CD4-positive, alpha-beta T cell treated with Interleukin-15 for 4 hours (primary cell): ENCODE results near the gene MCOLN3.
"Not testable (repeated sequence)": the region's sequence is repeated elsewhere in the genome, so short reads cannot be mapped to it uniquely, and the experiment has no call there.

Experiments
- DNase-seq: peaks from one replicate; pipeline ENCODE4 v3.0.0-alpha.2; 2020; ENCODE audit warnings: low spot score

Gene MCOLN3

DNA sequence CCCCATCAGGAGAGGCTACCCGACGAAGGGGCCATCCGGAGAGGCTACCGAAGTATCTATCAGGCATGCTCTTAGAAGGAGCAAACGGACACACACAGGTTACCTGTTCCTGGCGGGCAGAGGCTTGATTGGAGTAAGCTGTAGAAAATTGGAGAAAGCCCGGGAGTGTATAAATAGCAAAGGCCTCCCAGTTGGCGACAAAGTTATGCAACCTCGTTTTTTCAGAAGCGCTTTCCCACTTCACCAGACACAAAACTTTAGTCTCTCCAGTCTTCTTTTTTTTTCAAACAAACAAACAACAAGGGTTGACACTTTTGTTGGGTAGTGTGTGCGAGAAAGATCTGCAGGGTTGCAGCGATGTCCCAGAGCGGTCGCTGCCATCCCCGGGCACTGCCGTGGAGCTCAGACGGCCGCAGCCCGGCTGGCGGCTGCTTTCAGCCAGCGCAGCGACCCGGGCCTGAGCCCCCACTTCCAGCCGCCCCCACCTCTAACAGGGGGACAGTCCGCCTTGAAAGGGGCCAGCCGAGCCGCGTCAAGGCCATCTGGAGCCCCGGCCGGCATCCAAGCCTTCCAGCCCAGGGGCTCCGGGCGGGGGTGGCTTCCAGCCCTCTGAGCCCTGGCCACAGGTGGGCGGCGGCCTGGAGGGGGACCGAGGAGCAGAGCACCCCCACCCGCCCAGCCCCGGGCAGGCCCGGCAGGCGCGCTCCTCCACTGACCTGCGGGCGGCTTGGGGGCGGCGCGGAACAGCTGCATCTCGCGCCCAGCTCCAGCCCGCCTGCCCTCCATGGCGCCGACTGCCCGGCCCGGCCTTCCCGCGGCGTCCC is 616 bp downstream of the MCOLN3 start:
- no peak for DNase-seq

DNA sequence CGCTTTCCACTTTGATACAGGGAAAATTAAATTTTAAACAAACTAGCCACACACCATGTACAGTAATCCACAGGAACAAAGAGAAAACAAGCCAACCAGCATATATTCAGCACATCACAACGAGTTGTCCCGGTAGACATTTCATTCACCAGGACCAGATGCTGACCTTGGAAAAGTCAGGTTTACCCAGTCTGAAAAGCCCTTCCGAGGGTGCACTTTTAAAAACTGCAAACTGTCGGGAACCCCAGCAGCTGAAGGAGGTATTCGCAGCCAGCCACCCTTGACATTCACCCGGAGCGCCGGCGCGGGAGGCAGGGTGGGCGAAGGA is 1.2 kb downstream of the MCOLN3 start:
- no peak for DNase-seq

DNA sequence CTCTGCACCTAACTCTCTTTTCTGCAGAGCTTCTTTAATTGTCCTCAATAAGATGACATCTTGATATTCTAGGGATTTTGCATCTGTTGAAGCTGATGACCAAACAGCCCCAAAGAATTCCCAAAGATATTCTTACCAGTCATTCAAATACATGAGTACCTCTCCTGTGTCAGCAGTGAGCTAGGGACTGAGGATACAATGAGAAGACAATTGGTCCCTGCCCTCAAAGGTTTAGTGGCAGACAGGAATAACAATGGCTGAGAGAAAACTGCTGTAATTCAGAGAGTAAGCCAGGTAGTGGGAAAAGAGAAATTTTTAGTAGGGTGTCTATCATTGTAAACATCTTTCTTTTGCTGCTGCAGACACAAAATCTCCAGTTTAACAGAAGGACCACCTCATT is 5.9 kb downstream of the MCOLN3 start:
- no peak for DNase-seq

DNA sequence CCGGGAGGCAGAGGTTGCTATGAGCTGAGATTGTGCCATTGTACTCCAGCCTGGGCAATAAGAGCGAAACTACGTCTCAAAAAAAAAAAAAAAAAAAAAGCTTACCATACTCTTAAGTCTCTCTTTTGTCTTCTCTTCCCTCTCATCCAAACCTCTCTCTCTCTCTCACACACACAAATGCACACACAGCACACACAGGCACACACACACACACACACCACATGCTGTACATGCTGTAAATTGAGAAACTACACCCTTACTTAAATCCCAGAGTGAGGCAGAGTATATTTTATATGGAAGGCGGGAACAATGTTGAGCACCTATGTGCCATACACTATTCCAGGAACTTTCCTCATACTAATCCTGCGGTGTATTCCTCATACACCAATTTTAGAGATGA is 6.5 kb downstream of the MCOLN3 start:
- DNase-seq = no peak

DNA sequence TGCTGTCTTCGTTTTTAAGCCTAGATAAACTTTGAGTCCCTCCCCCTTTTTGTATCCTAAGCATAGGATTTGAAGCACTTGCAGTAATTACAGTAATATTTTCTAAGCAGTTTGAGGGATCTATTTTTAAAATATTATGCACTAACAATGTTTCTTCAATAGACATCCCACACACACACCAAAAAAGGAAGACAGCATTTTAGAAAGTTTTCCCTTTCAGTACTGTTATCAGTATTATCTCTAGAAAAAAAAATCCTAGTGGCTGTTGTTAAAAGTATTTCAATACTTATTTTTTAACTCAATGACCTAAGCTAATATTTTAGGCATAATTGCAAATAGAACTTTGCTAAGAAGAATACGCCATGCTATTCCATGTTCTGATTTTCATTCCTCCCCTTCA is 15.1 kb downstream of the MCOLN3 start:
- DNase-seq = no peak

DNA sequence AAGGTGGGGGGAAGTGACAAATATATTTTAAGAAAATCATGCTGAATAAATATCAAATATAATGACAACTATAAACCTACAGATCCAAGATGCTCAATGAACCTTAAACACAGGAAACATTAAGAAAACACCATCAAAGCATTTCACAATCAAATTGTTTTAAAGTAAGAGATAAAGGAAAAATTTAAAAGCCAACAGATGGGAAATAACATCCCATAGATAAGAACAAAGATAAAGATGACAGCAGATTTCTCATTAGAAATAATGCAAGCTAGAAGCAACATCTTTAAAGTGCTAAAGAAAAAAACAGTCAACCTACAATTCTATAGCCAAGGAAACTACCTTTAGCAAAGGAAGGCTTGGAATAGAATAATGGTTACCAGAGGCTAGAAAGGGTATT is 17.8 kb downstream of the MCOLN3 start:
- no peak for DNase-seq

DNA sequence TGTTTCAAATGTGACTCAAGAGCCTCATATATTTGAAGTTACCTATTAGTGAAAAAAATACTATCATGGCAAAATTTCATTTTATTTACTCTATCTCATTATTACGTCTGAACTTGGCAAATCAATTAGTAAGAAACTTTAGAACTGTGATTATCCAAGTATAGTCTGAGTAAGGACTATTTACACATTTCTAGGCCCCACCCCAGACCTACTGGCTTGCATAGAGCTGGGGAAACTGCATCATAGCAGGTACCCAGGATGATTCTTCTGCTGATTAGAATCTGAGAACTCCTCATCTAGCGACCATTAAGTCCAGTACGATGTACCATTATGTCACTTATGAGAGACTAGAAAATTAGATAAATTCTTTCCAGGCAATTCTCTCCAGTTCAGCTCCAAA is 20.1 kb downstream of the MCOLN3 start:
- no peak for DNase-seq

DNA sequence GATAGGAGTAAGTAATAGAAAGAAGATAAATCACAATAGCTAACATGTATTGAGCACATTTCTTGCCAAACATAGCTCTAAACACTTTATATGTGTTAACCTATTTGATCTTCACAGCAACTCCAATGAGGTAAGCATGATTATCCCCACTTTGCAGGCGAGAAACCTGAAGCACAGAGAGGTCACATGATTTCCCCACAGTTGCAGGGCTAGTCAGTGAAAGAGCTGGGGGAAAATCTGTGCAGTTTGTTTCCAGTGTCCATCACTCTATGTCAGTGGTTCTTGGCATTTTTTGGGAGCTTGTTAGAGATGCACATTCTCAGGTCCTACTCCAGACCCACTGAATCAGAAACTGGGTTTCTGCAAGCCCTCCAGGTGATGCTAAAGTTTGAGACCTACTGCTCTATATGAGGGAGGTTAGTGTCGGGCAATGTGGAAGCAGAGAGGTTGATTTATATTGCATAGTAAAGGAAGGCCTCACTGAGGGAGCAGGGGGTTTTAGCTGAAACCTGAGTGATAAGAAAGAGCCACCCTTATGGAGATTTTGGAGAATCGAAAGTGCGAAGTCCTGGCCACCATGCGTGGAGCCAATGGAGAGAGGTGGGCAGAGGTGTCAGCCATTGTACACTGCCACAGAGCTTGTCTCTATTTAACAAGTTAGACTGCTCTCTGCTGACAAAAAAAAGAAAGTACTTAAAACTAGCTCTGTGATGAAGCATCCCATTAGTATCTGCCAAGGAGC is 20.9 kb downstream of the MCOLN3 start:
- DNase-seq = peak; percentile 28

DNA sequence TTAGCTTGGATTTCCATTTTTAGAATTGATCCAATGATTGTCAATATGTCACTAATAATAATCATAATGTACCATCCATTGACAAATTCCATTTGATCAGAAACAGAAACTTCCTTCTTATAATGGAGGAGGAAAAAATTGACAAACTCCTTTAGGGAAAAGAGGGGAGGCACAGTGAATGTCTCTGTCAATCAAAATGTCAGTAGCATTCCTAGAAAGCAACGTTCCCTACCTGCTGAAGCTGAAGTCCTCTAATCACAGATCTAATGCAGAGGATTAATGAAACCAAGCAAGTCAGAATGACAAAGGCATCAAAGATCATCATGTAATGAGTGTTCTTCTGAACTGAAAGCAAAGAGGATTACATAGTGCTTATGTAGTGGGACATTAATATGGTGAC is 22.4 kb downstream of the MCOLN3 start:
- no peak for DNase-seq

DNA sequence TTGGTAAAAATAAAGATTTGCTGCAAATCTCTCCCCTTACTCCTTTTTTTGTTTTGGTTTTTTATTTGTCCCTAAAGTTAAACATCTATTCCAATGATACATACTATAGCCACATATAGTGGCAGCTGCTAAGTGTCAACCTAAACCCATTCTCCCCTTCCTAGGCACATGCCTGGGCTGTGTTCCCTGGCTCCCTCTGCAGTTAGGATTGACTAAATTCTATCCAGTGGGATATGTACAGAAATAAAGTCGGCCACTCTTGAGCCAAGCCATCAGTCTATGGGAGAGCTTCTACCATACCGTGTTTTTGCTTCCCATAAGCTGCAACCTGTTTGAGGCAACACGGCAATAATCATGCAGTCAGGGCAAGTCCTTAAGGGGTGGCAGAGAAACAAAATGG is 23.6 kb downstream of the MCOLN3 start:
- no peak for DNase-seq

DNA sequence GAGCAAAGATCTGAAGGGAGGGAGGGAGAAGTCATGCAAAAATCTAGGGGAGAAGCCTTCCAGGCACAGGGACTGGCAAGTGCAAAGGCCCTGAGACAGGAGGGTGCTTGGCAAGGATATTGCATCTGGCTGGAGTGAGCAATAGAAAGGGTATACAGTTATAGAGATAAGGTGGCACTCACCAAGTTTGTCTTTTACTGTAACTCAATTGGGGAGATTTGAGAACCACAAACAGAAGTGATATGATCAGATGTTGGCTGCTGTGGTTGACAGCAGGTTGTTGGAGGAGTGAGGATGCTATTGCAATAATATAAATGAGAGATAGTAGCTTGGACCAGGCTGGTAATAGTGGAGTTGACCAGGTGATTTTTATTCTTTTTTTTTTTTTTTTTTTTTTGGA is 25.6 kb downstream of the MCOLN3 start:
- DNase-seq = no peak

DNA sequence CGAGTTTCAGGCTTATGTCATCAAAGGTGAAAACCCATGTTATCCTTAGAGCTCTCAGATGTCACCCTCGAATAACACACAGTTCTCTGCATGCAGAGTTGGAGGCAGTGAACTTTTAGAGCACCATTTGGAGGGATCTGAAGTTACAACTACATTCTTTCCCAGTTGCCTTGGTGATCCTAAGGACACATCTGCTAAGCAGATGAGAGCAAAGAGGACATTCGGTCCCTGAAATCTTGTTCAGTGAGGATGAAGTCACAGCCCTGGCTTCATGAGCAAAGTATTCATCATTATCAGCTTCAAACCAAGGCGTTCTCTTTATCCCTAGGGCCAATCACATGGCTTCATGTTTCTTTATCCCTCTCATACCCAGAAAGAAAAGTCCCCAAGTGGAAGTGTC is 28.3 kb downstream of the MCOLN3 start:
- no peak for DNase-seq

DNA sequence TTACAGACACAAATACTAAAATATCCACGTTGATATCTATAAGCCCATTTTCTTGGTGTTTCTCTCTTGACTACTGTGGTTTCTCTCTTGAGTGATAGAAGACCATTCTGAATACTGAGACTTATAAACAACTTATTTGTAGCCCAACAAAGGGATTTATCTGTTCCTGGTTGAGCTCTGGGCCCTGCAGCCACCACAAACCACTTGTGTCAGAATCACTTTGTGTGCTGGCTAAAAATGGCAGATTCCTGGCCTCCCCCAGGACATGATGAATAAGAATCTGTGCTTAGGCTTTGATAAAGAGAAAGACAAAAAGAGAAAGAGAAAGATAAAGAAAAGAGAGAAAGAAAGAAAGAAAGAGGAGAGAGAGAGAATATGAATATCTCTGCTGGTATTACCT is 32.5 kb downstream of the MCOLN3 start:
- DNase-seq = no peak

DNA sequence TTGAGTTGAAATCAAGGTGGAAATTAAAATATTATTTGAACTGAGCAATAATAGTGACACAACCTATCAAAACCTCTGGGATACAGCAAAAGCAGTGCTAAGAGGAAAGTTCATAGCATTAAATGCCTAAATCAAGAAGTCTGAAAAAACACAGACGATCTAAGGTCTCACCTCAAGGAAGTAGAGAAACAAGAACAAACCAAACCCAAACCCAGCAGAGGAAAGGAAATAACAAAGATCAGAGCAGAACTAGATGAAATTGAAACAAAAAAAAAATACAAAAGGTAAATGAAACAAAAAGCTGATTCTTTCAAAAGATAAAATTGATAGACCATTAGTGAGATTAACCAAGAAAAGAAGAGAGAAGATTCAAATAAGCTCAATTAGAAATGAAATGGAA is 42.7 kb downstream of the MCOLN3 start:
- DNase-seq = not testable (repeated sequence)

DNA sequence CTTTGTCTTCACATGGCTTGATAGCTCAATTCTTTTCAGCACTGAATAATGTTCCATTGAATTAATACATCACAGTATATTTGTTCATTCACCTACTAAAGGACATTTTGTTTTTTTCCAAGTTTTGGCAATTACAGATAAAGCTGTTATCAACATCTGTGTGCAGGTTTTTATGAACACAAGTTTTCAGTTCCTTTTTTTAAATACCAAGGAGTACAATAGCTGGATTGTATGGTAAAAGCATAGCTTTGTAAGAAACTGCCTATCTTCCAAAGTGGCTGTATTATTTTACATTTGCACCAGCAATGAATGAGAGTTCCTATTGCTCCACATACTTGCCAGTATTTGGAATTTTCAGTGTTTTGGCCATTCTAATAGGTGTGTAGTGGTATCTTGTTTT is 46.6 kb downstream of the MCOLN3 start:
- no peak for DNase-seq

DNA sequence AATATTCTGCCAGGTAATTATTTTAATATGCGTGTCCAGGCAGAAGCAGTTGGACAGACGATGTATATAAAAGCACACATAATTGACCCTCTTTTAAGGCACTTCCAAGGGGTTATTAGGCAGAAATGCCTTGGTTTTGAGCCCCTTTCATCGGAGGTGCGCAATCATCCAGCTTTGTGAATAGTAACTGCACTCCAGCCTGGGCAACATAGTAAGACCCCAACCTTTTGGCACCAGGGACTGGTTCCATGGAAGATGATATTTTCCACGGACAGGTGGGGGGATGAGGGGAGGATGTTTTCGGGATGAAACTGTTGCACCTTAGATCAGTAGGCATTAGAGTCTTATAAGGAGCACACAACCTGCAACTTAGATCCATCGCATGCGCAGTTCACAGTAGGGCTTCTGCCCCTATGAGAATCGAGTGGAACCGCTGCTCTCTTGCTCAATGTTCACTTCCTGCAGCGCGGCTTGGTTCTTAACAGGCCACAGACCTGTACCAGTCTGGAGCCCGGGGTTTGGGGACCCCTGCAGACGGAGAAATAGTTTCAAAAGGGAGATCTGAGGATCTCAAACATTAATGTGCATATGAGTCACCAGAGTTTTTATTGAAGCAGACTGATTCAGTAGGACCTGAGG is 49.5 kb downstream of the MCOLN3 start:
- DNase-seq = peak; percentile 64

DNA sequence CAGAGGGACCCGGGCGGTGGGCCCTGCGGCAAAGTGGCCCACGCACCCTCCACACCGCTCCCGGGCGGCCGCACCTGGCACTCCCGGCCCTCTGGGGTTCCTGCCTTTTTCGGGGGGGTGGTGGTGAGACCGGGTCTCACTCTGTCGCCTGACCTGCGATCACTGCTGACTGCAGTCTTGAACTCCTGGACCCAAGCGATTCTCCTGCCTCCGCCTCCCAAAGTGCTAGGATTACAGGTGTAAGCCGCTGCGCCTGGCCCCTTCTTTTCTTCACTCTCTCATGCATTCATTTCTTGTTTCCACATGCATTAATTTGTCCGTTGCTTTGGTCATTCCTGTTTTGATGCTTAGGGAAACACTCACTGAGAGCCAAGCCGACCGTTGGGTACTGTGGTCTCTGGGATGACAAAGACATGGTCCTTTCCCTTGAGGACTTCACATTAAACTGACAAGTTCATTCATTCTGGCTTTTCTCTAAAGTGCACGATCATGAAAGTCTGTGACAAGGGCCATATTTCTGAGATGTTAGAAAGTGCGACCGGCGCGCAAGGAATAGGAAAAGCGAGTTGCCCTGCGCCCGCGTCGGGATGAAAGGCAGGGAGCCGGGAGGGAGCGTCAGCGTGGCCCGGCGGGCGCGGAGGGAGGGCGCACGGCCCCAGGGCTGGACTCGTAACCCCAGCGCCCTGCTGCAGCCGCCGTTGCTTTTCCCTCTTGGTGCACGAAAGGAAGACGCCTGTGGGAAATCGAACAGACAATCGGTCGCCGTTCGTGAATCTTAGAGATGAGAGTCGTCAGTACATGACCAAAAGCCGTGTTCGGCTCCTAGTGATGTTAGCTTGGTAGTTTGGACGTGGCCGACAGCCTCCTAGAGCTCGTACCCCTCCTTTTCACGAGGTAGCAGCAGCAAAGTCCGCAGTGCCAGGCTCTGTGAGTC is 50.4 kb downstream of the MCOLN3 start:
- DNase-seq = no peak

DNA sequence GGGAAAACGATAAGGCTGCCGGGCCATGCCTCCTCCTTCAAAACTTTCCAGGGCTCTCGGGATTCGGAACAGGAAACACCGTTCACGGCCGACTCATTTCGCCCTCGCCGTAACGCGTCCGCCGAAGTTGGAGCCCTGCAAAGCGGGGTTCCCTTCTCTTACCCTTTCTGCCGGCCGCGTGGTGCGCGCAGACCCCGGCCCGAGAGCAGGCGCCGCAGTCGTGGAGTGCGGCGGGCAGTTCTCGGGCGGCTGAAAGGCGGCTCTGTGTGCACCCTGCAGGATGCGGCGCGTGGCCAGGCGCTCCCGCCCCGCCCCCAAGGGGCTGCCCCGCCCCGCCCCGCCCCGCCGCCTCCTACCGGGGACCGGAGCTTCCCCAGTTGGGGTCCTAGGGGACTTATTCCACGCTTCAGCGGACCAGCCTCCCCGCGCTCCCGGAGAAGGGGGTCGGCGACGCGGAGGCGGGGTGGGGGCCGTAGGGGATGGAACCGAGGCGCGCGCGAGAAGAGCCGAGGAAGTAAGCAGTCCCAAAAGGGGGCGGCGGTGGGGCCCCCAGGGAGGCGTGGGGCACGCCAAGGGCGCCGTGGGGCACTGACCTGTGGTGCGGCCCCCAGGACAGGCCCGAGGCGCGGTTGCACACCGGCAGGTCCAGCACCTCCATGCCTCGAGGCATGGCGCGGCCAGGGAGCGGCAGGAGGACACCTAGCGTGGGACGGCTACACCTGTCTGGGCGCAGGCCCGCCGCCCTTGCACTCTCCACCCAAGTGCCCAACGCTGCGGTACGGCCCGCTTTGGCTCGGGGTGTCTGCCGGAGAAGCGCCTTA is 51.2 kb downstream of the MCOLN3 start, which contains the start of gene MCOLN2:
MCOLN2 (minus strand) TSS at position 268 of the 821 bp plus-strand sequence; CDS start at position 27, 241 bp downstream.
- DNase-seq = peak; percentile 46

DNA sequence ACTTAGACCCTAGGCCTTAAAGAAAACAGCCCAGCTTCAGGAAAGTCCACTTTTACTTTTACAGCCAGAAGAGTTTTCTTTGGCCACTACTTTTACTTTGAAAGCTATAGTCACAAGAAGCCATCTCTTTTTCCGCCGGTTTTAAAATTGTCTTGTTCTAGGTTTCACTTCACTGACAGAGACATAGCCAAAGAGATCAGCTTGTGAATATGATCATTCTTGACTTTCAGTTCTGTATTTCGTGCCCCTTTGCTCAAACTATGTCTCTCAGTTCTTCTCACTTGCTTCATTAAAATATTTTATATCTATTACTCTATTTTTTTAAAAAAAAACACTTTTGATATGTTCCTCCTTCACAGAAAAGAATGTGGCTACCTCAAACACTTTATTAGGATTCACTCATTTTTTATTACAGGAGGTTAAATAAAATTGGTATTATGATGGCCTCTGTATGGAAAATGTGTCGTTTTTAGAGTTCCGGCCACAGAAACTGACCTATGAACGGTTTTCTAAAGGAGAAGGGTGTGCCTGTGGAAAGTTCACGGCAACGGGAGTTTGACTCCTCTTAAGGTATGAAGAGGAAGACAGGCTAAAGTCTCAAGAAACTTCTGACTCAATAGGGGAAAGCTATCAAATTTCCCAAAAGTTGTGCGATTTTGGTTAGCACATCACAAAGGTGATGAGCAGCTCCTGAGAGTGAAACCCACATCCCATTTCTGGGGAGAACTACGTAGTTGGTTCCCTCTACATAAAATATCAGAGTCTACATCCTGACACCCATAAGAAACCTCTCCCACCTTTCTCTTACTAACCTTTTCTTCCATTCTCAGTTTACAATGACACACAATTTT is 52.6 kb downstream of the MCOLN3 start:
- no peak for DNase-seq
